KMS-11 (cell line): ENCODE measurements around the gene ZNF41.

Experiments used
- H2AFZ ChIP-seq: fragments of 200-600 bp; sonication (generic); 2 replicates; pipeline ENCODE4 v1.6.1; 2016; ENCODE audit warnings: antibody characterized with exemption, mixed run types, low read depth
- H3K27ac ChIP-seq: fragments of 200-600 bp; sonication (generic); 2 replicates; pipeline ENCODE4 v1.6.1; 2016; ENCODE audit warnings: mild to moderate bottlenecking, mixed run types
- H3K27me3 ChIP-seq: fragments of 200-600 bp; sonication (generic); 2 replicates; pipeline ENCODE4 v1.6.1; 2017; ENCODE audit warnings: mild to moderate bottlenecking, low read depth, mixed run types, moderate library complexity; ENCODE audit not compliant: insufficient read depth
- H3K36me3 ChIP-seq: fragments of 200-600 bp; sonication (generic); 2 replicates; pipeline ENCODE4 v1.6.1; 2017; ENCODE audit warnings: mild to moderate bottlenecking, mixed run types; ENCODE audit not compliant: insufficient read depth
- H3K4me1 ChIP-seq: fragments of 200-600 bp; sonication (generic); 2 replicates; pipeline ENCODE4 v1.6.1; 2016; ENCODE audit warnings: mild to moderate bottlenecking, low read depth, mixed run types; ENCODE audit not compliant: poor library complexity, severe bottlenecking
- H3K4me2 ChIP-seq: fragments of 200-600 bp; sonication (generic); 2 replicates; pipeline ENCODE4 v1.7.0; 2016; ENCODE audit warnings: mild to moderate bottlenecking, mixed run types
- H3K4me3 ChIP-seq: fragments of 200-600 bp; sonication (generic); IDR thresholded peaks from 2 replicates; pipeline ENCODE4 v1.6.1; 2017; ENCODE audit warnings: low read depth, low read length, mixed read lengths; ENCODE audit not compliant: insufficient read depth
- H3K79me2 ChIP-seq: fragments of 200-600 bp; sonication (generic); 2 replicates; pipeline ENCODE4 v1.6.1; 2016; ENCODE audit warnings: low read depth, mixed run types; ENCODE audit not compliant: insufficient read depth
- H3K9ac ChIP-seq: fragments of 200-600 bp; sonication (generic); 2 replicates; pipeline ENCODE4 v1.6.1; 2016; ENCODE audit warnings: mild to moderate bottlenecking, mixed run types
- H4K20me1 ChIP-seq: fragments of 200-600 bp; sonication (generic); 2 replicates; pipeline ENCODE4 v1.6.1; 2016; ENCODE audit warnings: mild to moderate bottlenecking, mixed run types; ENCODE audit not compliant: insufficient read depth
- CTCF ChIP-seq: fragments of 200-600 bp; sonication (generic); conservative IDR thresholded peaks from 2 replicates; pipeline ENCODE4 v1.6.1; 2017; ENCODE audit warnings: low read depth, mild to moderate bottlenecking, antibody characterized with exemption, low read length, moderate library complexity, mixed read lengths

ZNF41 gene

GRCh38 chrX:47481160-47481559 is 1.9 kb downstream of the ZNF41 start:
- Histone ChIP-seq H3K4me1 (peaks cover 26% of the 10 kb centered on the region), H3K36me3 (no peaks in the 10 kb centered on the region), H3K4me3 (no peak overlapping the region), H3K9ac (no peak overlapping the region), H3K4me2 (no peak overlapping the region), H2AFZ (no peak overlapping the region), H4K20me1 (no peaks in the 10 kb centered on the region), H3K27me3 (no peaks in the 10 kb centered on the region), H3K27ac (no peak overlapping the region), H3K79me2 (peaks cover 22% of the 10 kb centered on the region; the same call in 1 of the 2 replicates)
- TF ChIP-seq CTCF: no peak

GRCh38 chrX:47480576-47480975 is 2.4 kb downstream of the ZNF41 start:
- Histone ChIP-seq H3K79me2 (peaks cover 22% of the 10 kb centered on the region; the same call in 1 of the 2 replicates), H2AFZ (no peak overlapping the region), H3K36me3 (no peaks in the 10 kb centered on the region), H3K27me3 (no peaks in the 10 kb centered on the region), H3K4me2 (no peak overlapping the region), H4K20me1 (no peaks in the 10 kb centered on the region), H3K27ac (no peak overlapping the region), H3K4me3 (no peak overlapping the region), H3K4me1 (peaks cover 24% of the 10 kb centered on the region), H3K9ac (no peak overlapping the region)
- TF ChIP-seq CTCF: no peak

- Histone ChIP-seq H3K9ac (no peak overlapping the region), H3K27ac (no peak overlapping the region), H2AFZ (no peak overlapping the region), H4K20me1 (no peaks in the 10 kb centered on the region), H3K79me2 (peaks cover 7% of the 10 kb centered on the region; the same call in 1 of the 2 replicates), H3K4me2 (no peak overlapping the region), H3K36me3 (no peaks in the 10 kb centered on the region), H3K4me3 (no peak overlapping the region), H3K4me1 (no peaks in the 10 kb centered on the region), H3K27me3 (no peaks in the 10 kb centered on the region)
- TF ChIP-seq CTCF: no peak
Measured at GRCh38 chrX:47475476-47475875, 7.5 kb downstream of the ZNF41 start.

- TF ChIP-seq CTCF: no peak
- H3K4me3 ChIP-seq: no peak overlapping the region
- no peaks in the 10 kb centered on the region for H3K27me3 ChIP-seq
- H3K4me1 ChIP-seq: no peaks in the 10 kb centered on the region
- no peaks in the 10 kb centered on the region for H4K20me1 ChIP-seq
- no peaks in the 10 kb centered on the region for H3K36me3 ChIP-seq
- H3K27ac ChIP-seq: no peak overlapping the region
- H3K79me2 ChIP-seq: no peaks in the 10 kb centered on the region
- H3K9ac ChIP-seq: no peak overlapping the region
- no peak overlapping the region for H3K4me2 ChIP-seq
- no peak overlapping the region for H2AFZ ChIP-seq
Measured at GRCh38 chrX:47467106-47467505, 15.9 kb downstream of the ZNF41 start.
